H9 (cell line): ENCODE data around the gene CDC14A. TPM values are rescaled to one million over a fixed set of nuclear protein-coding genes. Genes with fewer than 3 reads are reported as not detected.

Source experiments
- DNase-seq: peaks from one replicate; pipeline ENCODE4 v3.0.0-alpha.2; 2017
- H2AFZ ChIP-seq: one replicate; pipeline ENCODE4 v1.6.1; 2013; ENCODE audit warnings: mild to moderate bottlenecking, low read length, control low read depth, moderate library complexity
- H2AK5ac ChIP-seq: 2 replicates; pipeline ENCODE4 v1.6.1; 2013; ENCODE audit warnings: low read length, control low read depth, mixed read lengths; ENCODE audit not compliant: insufficient read length
- H2BK120ac ChIP-seq: one replicate; pipeline ENCODE4 v1.6.1; 2013; ENCODE audit warnings: low read depth, mild to moderate bottlenecking, low read length, control low read depth, inconsistent platforms; ENCODE audit not compliant: poor library complexity, severe bottlenecking
- H2BK12ac ChIP-seq: 2 replicates; pipeline ENCODE4 v1.6.1; 2013; ENCODE audit warnings: low read length, control low read depth, mixed read lengths, low read depth; ENCODE audit not compliant: insufficient read length
- H2BK15ac ChIP-seq: 2 replicates; pipeline ENCODE4 v1.6.1; 2013; ENCODE audit warnings: low read depth, low read length, control low read depth
- H2BK20ac ChIP-seq: one replicate; pipeline ENCODE4 v1.6.1; 2013; ENCODE audit warnings: low read depth, mild to moderate bottlenecking, low read length, control low read depth, inconsistent platforms; ENCODE audit not compliant: poor library complexity, severe bottlenecking
- H2BK5ac ChIP-seq: 2 replicates; pipeline ENCODE4 v1.6.1; 2013; ENCODE audit warnings: low read length, control low read depth, mixed read lengths; ENCODE audit not compliant: insufficient read length
- H3K14ac ChIP-seq: 2 replicates; pipeline ENCODE4 v1.6.1; 2013; ENCODE audit warnings: low read length, control low read depth; ENCODE audit not compliant: insufficient read depth
- H3K18ac ChIP-seq: 2 replicates; pipeline ENCODE4 v1.6.1; 2013; ENCODE audit warnings: low read depth, mild to moderate bottlenecking, mixed read lengths, low read length, control low read depth; ENCODE audit not compliant: insufficient read length
- H3K23ac ChIP-seq: 2 replicates; pipeline ENCODE4 v1.6.1; 2013; ENCODE audit warnings: low read length, control low read depth, mixed read lengths, low read depth; ENCODE audit not compliant: insufficient read length
- H3K23me2 ChIP-seq: 2 replicates; pipeline ENCODE4 v1.6.1; 2013; ENCODE audit warnings: low read depth, mild to moderate bottlenecking, mixed read lengths, low read length, control low read depth; ENCODE audit not compliant: insufficient read length, poor library complexity, severe bottlenecking
- H3K27ac ChIP-seq: 2 replicates; pipeline ENCODE4 v1.5.1; 2013; ENCODE audit warnings: low read length, control low read depth, mixed read lengths, low read depth; ENCODE audit not compliant: insufficient read length
- H3K27me3 ChIP-seq: 2 replicates; pipeline ENCODE4 v1.6.1; 2013; ENCODE audit warnings: low read length, control low read depth, inconsistent platforms; ENCODE audit not compliant: insufficient read depth
- H3K4ac ChIP-seq: 2 replicates; pipeline ENCODE4 v1.6.1; 2013; ENCODE audit warnings: low read depth, mild to moderate bottlenecking, control low read depth, inconsistent platforms, low read length, moderate library complexity
- H3K4me1 ChIP-seq: 2 replicates; pipeline ENCODE4 v1.6.1; 2013; ENCODE audit warnings: low read length, control low read depth, inconsistent platforms; ENCODE audit not compliant: insufficient read depth
- H3K4me2 ChIP-seq: 2 replicates; pipeline ENCODE4 v1.6.1; 2013; ENCODE audit warnings: low read length, control low read depth, mixed read lengths; ENCODE audit not compliant: insufficient read length, insufficient read depth
- H3K56ac ChIP-seq: 2 replicates; pipeline ENCODE4 v1.6.1; 2013; ENCODE audit warnings: low read depth, mild to moderate bottlenecking, mixed read lengths, low read length, control low read depth; ENCODE audit not compliant: insufficient read length
- H3K79me1 ChIP-seq: 2 replicates; pipeline ENCODE4 v1.6.1; 2013; ENCODE audit warnings: low read depth, mild to moderate bottlenecking, moderate library complexity, low read length, control low read depth, inconsistent platforms; ENCODE audit not compliant: insufficient read depth, poor library complexity, severe bottlenecking
- H3K79me2 ChIP-seq: 2 replicates; pipeline ENCODE4 v1.6.1; 2013; ENCODE audit warnings: low read length, control low read depth, inconsistent platforms; ENCODE audit not compliant: insufficient read depth
- H3K9ac ChIP-seq: 2 replicates; pipeline ENCODE4 v1.6.1; 2013; ENCODE audit warnings: low read length, control low read depth, mixed read lengths; ENCODE audit not compliant: insufficient read length; ENCODE audit errors: extremely low read depth
- H3K9me3 ChIP-seq: one replicate; pipeline ENCODE4 v1.6.1; 2013; ENCODE audit warnings: low read depth, low read length, inconsistent platforms; ENCODE audit not compliant: control insufficient read depth
- H3T11ph ChIP-seq: one replicate; pipeline ENCODE4 v1.6.1; 2013; ENCODE audit warnings: mild to moderate bottlenecking, low read length, control low read depth, inconsistent platforms
- H4K20me1 ChIP-seq: one replicate; pipeline ENCODE4 v1.6.1; 2013; ENCODE audit not compliant: control insufficient read depth, insufficient read length, insufficient read depth
- H4K5ac ChIP-seq: 2 replicates; pipeline ENCODE4 v1.6.1; 2013; ENCODE audit warnings: low read depth, mild to moderate bottlenecking, mixed read lengths, low read length, control low read depth; ENCODE audit not compliant: insufficient read length
- H4K8ac ChIP-seq: replicated peaks from 2 replicates; pipeline ENCODE4 v1.6.1; 2013; ENCODE audit warnings: low read length, control low read depth, mixed read lengths, low read depth; ENCODE audit not compliant: insufficient read length
- H4K91ac ChIP-seq: 2 replicates; pipeline ENCODE4 v1.6.1; 2013; ENCODE audit warnings: low read depth, mild to moderate bottlenecking, moderate library complexity, mixed read lengths, low read length, control low read depth; ENCODE audit not compliant: insufficient read length
- H3K27ac Mint-ChIP-seq, 3 experiments: 2 replicates in 2 of 3; 3 replicates in 1 of 3; pipeline ENCODE4 v1.8.0; 2020 to 2021; ENCODE audit warnings: mixed read lengths in 3 of 3, mild to moderate bottlenecking in 1 of 3, moderate library complexity in 1 of 3
- H3K27me3 Mint-ChIP-seq: 2 replicates; pipeline ENCODE4 v1.8.0; 2021; ENCODE audit warnings: low read depth, mild to moderate bottlenecking, moderate library complexity, mixed read lengths
- H3K36me3 Mint-ChIP-seq, 3 experiments: 2 replicates in 2 of 3; 3 replicates in 1 of 3; pipeline ENCODE4 v1.8.0; 2020 to 2021; ENCODE audit warnings: low read depth in 3 of 3, mixed read lengths in 3 of 3; ENCODE audit not compliant: insufficient read depth in 1 of 3
- H3K4me1 Mint-ChIP-seq, 2 experiments: 2 replicates each; pipeline ENCODE4 v1.8.0; 2020; ENCODE audit warnings: mixed read lengths in 2 of 2
- H3K4me3 Mint-ChIP-seq, 2 experiments: 2 replicates in 1 of 2; 3 replicates in 1 of 2; pipeline ENCODE4 v1.8.0; 2020 to 2021; ENCODE audit warnings: mild to moderate bottlenecking in 2 of 2, mixed read lengths in 2 of 2, moderate library complexity in 1 of 2
- H3K9me3 Mint-ChIP-seq, 2 experiments: 2 replicates in 1 of 2; 3 replicates in 1 of 2; pipeline ENCODE4 v1.8.0; 2020; ENCODE audit warnings: mild to moderate bottlenecking in 2 of 2, mixed read lengths in 2 of 2, moderate library complexity in 1 of 2
- CTCF ChIP-seq: fragments of 200-600 bp; sonication (generic); conservative IDR thresholded peaks from 3 replicates; pipeline ENCODE4 v1.8.0; 2021; ENCODE audit warnings: antibody characterized with exemption, mild to moderate bottlenecking
- WGBS: extraction: QIAGEN DNeasy Blood & Tissue Kit; methylation state at CpG from one replicate; pipeline ENCODE4 v1.1.7; 2013; ENCODE audit warnings: missing lambda C conversion rate, low lambda C conversion rate, mixed read lengths; ENCODE audit not compliant: insufficient read length; ENCODE audit errors: extremely low coverage; 5-methylcytosine and 5-hydroxymethylcytosine counted together
- total RNA-seq: library from RNA; stranded (reverse); gene quantifications from 2 replicates; pipeline ENCODE4 v1.2.1, GENCODE V29; 2021

The CDC14A gene
- total RNA-seq, 1 experiment from 2014 or later = 8.9 TPM

GRCh38 chr1:100459358-100460114 is 107.2 kb downstream of the CDC14A start:
- Histone ChIP-seq H3K14ac (no peak overlapping the region), H4K91ac (no peak overlapping the region), H3K23me2 (no peaks in the 10 kb centered on the region), H3K4me2 (no peak overlapping the region), H2BK15ac (no peak overlapping the region), H3K27me3 (no peaks in the 10 kb centered on the region; the same call in 1 of the 2 replicates), H2BK120ac (no peak overlapping the region), H3K56ac (no peak overlapping the region), H3K18ac (no peak overlapping the region), H3K9ac (no peak overlapping the region), H4K20me1 (no peaks in the 10 kb centered on the region), H2BK12ac (no peak overlapping the region), H3T11ph (no peak overlapping the region), H2AFZ (no peak overlapping the region), H2BK5ac (no peak overlapping the region), H3K79me2 (no peaks in the 10 kb centered on the region), H4K8ac (no peak overlapping the region), H3K27ac (no peak overlapping the region), H2AK5ac (no peak overlapping the region), H3K9me3 (no peaks in the 10 kb centered on the region), H3K4ac (no peak overlapping the region), H2BK20ac (no peak overlapping the region), H3K79me1 (no peaks in the 10 kb centered on the region), H3K23ac (no peak overlapping the region), H3K4me1 (peaks cover 13% of the 10 kb centered on the region), H4K5ac (no peak overlapping the region)
- WGBS = no CpG with 5 or more reads among the region's 12 CpGs
- no peak overlapping the region for H3K4me3 Mint-ChIP-seq
- peak overlapping the region in 1 of 3 experiments; percentile 13; a peak in 2 of 7 replicates for H3K27ac Mint-ChIP-seq
- peak; percentile 67 for DNase-seq
- peak; percentile 88 for TF ChIP-seq CTCF
- H3K4me1 Mint-ChIP-seq = peaks cover 48 to 56% of the 10 kb centered on the region in 2 experiments
- no peaks in the 10 kb centered on the region; the same call in 1 of the 2 replicates for H3K27me3 Mint-ChIP-seq
- no peaks in the 10 kb centered on the region; a peak in 1 of 5 replicates for H3K9me3 Mint-ChIP-seq
- H3K36me3 Mint-ChIP-seq = peaks cover 0 to 8% (median 4%) of the 10 kb centered on the region in 3 experiments; a peak in 5 of 7 replicates
